Spleen (tissue), 7 donors: Measurements from ENCODE around the gene TAOK1.

ENCODE experiments used
- CTCF ChIP-seq, 11 experiments: fragments of 200-600 bp in 7 of 11; fragments of 450-650 bp in 4 of 11; sonication (generic) in 4 of 11; IDR thresholded peaks in 8 of 11; conservative IDR thresholded peaks in 3 of 11; 1 replicate in 7 of 11; 2 replicates in 4 of 11; pipeline versions ENCODE4 v1.4.0 to v1.8.0; 2016 to 2021; ENCODE audit warnings: antibody characterized with exemption in 11 of 11, inconsistent platforms in 4 of 11, mild to moderate bottlenecking in 1 of 11
- POLR2AphosphoS5 ChIP-seq, 3 donors: sonication (generic); formaldehyde crosslinking; IDR thresholded peaks; one replicate each; pipeline ENCODE4 v1.5.1; 2017; ENCODE audit warnings: antibody characterized with exemption in 3 of 3
- donor health status: DM: no; HTN: no; CAD: no; lungs with moderate emphysema.
- donor health status: DM: no; HTN: no; CAD: no.
- donor health status: DM: no; HTN: no; CAD: no.

GRCh38 chr17:29390851-29391631 lies 878 bp downstream of the TAOK1 start:
- no peak for TF ChIP-seq POLR2AphosphoS5 (IDR thresholded peaks at IDR 0.05)
- no peak for TF ChIP-seq CTCF (IDR thresholded peaks at IDR 0.05 in 8 of 11, conservative IDR thresholded peaks at IDR 0.05 in 3 of 11)
